ENCODE results near the gene FAAP100. TPM values are rescaled to one million over a fixed set of nuclear protein-coding genes. Genes with fewer than 3 reads are reported as not detected.

FAAP100 gene
- total RNA-seq, 4 donors from 2014 or later, result 26.2 to 90.5 (median 37.4) TPM

DNA sequence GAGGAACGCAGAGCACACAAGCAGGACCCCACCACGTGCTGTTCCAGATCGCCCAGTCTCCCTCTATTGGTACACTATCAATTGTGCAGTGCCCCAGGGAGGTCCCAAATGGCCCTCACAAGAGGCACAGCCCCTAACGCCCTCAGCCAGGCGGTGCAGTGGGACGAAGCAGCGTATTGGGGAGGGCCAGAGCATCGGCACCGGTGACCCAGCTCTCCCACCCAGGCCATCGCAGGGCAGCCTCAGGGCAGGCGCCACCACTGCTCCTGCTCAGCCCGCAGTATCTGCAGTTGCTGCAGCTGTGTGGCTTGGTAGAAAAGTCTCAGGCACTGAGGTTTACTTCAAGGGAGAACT, 5.9 kb upstream of the FAAP100 start:
- H3K27me3 ChIP-seq, result no peaks in the 10 kb centered on the region
- intact Hi-C loops (cut with DNase I; ENCODE audit: low total_unique reads) (no loop called here), in situ Hi-C loops (cut with MboI; ENCODE audit: low pct_ligation_motif_present in 1 of 4, low pct_unique_long_range_greater_than_20kb in 1 of 4, low sequenced_read_pairs in 3 of 4) (no loop called here)
- H3K9me3 ChIP-seq, result no peaks in the 10 kb centered on the region
- no peak for DNase-seq
- WGBS, 2 donors (ENCODE audit: low coverage in 1 of 2), result 85% methylated on average over 5 of the region's 12 CpGs; no CpG with 5 or more reads in 1 of the 2 donors
- H3K4me1 ChIP-seq, result peaks cover 7 to 20% (median 14%) of the 10 kb centered on the region in 4 donors
- TF ChIP-seq, protein P1, sequence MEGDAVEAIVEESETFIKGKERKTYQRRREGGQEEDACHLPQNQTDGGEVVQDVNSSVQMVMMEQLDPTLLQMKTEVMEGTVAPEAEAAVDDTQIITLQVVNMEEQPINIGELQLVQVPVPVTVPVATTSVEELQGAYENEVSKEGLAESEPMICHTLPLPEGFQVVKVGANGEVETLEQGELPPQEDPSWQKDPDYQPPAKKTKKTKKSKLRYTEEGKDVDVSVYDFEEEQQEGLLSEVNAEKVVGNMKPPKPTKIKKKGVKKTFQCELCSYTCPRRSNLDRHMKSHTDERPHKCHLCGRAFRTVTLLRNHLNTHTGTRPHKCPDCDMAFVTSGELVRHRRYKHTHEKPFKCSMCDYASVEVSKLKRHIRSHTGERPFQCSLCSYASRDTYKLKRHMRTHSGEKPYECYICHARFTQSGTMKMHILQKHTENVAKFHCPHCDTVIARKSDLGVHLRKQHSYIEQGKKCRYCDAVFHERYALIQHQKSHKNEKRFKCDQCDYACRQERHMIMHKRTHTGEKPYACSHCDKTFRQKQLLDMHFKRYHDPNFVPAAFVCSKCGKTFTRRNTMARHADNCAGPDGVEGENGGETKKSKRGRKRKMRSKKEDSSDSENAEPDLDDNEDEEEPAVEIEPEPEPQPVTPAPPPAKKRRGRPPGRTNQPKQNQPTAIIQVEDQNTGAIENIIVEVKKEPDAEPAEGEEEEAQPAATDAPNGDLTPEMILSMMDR (IDR thresholded peaks at IDR 0.05), result no peak
- no peak for TF ChIP-seq EP300 (IDR thresholded peaks at IDR 0.05; ENCODE audit: low read depth)
- H3K4me3 ChIP-seq, result no peak overlapping the region
- H3K36me3 ChIP-seq, result peaks cover 0 to 26% (median 8%) of the 10 kb centered on the region in 4 donors
- no peak overlapping the region for H3K27ac ChIP-seq

DNA sequence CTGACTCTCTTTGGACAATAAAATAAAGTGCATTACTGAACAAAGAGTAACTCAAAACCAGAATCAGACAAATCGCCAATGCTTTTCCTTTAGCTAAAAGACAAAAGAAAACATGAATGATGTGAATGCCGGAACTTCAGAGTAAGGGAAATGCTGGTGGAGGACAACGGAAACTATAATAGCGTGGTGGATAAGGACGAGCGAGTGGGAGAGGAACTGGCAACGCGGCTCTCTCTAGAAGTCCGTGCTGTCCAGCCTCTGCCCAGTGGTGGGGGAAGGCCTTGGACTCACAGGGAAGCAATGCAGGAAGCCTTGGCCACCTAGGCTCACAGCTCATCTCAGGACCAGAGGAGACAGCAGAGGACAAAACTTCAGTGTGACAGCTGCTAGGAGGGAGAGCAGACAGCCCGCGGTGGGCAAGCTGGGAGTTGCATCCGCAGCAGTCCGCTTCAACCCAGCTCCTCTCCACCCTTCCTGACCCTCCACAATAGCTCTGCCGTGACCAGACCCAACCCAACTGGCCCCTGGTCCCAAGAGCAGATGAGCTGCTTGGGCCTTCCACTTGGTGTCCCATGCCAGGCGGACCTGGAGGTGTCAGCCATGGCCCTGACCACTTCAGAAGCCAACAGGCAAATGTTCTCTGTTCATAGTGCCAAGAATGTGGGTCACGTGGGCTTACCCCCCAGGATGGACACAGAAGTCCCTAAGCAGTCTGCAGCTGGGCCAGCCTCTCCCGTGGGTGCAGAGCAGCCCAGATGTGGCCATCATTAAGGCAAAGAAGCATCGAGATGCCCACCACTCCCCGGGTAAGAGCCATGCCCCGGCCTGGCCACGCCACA, 5.3 kb upstream of the FAAP100 start:
- intact Hi-C loops (cut with DNase I; ENCODE audit: low total_unique reads), result no loop called here
- WGBS, 2 donors (ENCODE audit: low coverage in 1 of 2), result 69 to 72% methylated on average over 9 to 21 of the region's 21 CpGs
- DNase-seq, result no peak
- TF ChIP-seq POLR2A (IDR thresholded peaks at IDR 0.05) (no peak), EP300 (IDR thresholded peaks at IDR 0.05; ENCODE audit: low read depth) (no peak), POLR2AphosphoS5 (IDR thresholded peaks at IDR 0.05) (no peak)
- TF ChIP-seq, protein P1 (IDR thresholded peaks at IDR 0.05), result no peak
- Histone ChIP-seq H3K4me1 (peaks cover 7 to 20% (median 18%) of the 10 kb centered on the region in 4 donors), H3K4me3 (no peak overlapping the region), H3K27me3 (no peaks in the 10 kb centered on the region), H3K9me3 (no peaks in the 10 kb centered on the region), H3K27ac (no peak overlapping the region), H3K36me3 (peaks cover 0 to 21% (median 7%) of the 10 kb centered on the region in 4 donors)
- in situ Hi-C loops (cut with MboI; ENCODE audit: low pct_ligation_motif_present in 1 of 4, low pct_unique_long_range_greater_than_20kb in 1 of 4, low sequenced_read_pairs in 3 of 4), result no loop called here

DNA sequence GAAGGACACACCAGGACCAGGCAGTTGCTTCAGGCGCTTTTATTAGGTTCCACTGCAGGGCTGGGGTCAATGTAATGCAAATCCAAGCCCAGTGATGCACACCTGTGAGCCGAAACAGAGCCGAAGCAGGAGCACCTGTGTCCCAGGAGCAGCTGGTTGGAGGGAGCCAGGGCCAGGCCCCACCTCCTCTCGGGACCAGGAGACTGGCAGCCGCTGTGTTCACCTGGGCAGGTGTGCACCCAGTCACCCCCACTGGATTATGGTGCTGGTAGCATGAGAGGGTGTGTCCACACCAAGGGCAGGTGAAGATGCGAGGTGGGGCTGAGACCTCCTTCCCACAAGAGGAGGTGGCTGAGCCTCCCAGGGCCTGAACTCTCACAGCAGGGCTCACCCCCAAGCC, 4.7 kb upstream of the FAAP100 start:
- peaks cover 7 to 20% (median 19%) of the 10 kb centered on the region in 4 donors for H3K4me1 ChIP-seq
- in situ Hi-C loops (cut with MboI; ENCODE audit: low pct_ligation_motif_present in 1 of 4, low pct_unique_long_range_greater_than_20kb in 1 of 4, low sequenced_read_pairs in 3 of 4) (no loop called here), intact Hi-C loops (cut with DNase I; ENCODE audit: low total_unique reads) (no loop called here)
- H3K4me3 ChIP-seq, result no peak overlapping the region
- 52% methylated on average over 6 of the region's 6 CpGs; no CpG with 5 or more reads in 1 of the 2 donors for WGBS, 2 donors (ENCODE audit: low coverage in 1 of 2)
- no peaks in the 10 kb centered on the region for H3K27me3 ChIP-seq
- DNase-seq, result peak; percentile 30
- no peaks in the 10 kb centered on the region for H3K9me3 ChIP-seq
- peaks cover 0 to 16% (median 7%) of the 10 kb centered on the region in 4 donors for H3K36me3 ChIP-seq
- peak overlapping the region in 2 of 4 donors; percentile 3 to 19 for H3K27ac ChIP-seq
- TF ChIP-seq, protein P1 (IDR thresholded peaks at IDR 0.05), result no peak
- TF ChIP-seq POLR2AphosphoS5 (IDR thresholded peaks at IDR 0.05), result no peak
- no peak for TF ChIP-seq POLR2A (IDR thresholded peaks at IDR 0.05)
- no peak for TF ChIP-seq EP300 (IDR thresholded peaks at IDR 0.05; ENCODE audit: low read depth)

DNA sequence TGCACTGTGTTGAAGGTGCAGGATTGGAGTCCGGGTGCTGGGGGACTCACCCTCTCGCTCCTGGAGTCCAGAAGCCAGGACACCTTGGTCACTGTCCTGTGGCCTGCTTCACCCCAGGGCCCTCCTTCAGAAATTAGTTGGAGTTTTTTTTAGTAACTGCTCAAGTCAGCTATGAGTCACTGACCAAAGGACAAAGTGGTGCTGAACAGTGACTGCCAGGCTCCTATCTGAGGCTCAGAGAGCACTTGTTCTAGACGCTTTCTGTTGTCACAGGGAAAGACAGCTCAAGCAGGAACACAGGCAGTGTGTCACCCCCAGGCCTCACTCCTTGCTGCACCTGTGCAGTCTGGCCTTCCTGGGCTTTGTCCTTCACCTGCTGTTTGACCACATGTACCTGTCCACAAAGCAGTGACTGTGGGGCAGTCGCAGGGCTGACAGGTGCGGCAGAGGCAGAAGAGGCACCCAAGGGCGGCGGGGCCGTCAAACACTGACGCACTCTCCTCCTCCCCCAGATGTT, 4.1 kb upstream of the FAAP100 start:
- in situ Hi-C loops (cut with MboI; ENCODE audit: low pct_ligation_motif_present in 1 of 4, low pct_unique_long_range_greater_than_20kb in 1 of 4, low sequenced_read_pairs in 3 of 4) (no loop called here), intact Hi-C loops (cut with DNase I; ENCODE audit: low total_unique reads) (no loop called here)
- Histone ChIP-seq H3K9me3 (no peaks in the 10 kb centered on the region), H3K4me1 (peaks cover 10 to 24% (median 23%) of the 10 kb centered on the region in 4 donors), H3K4me3 (no peak overlapping the region), H3K27me3 (no peaks in the 10 kb centered on the region), H3K36me3 (peaks cover 0 to 13% (median 5%) of the 10 kb centered on the region in 4 donors), H3K27ac (peak overlapping the region in 3 of 4 donors; percentile 3 to 19 (median 12))
- DNase-seq, result no peak
- peak in 1 of 3 donors; percentile 8 for TF ChIP-seq POLR2AphosphoS5 (IDR thresholded peaks at IDR 0.05)
- TF ChIP-seq EP300 (IDR thresholded peaks at IDR 0.05; ENCODE audit: low read depth), result no peak
- TF ChIP-seq, protein P1 (IDR thresholded peaks at IDR 0.05), result no peak
- TF ChIP-seq POLR2A (IDR thresholded peaks at IDR 0.05), result no peak
- WGBS, 2 donors (ENCODE audit: low coverage in 1 of 2), result 71% methylated on average over 9 of the region's 9 CpGs; no CpG with 5 or more reads in 1 of the 2 donors
